Activated CD8-positive, alpha-beta memory T cell treated with anti-CD3 and anti-CD28 coated beads for 36 hours (primary cell): ENCODE measurements around the gene ACTR3C. TPM values are rescaled to one million over a fixed set of nuclear protein-coding genes. Genes with fewer than 3 reads are reported as not detected.
"Not testable (repeated sequence)": the region's sequence is repeated elsewhere in the genome, so short reads cannot be mapped to it uniquely, and the experiment has no call there.

ENCODE experiments used
- CTCF ChIA-PET: fragments of 350-600 bp; sonication (Branson Sonifier 250); formaldehyde crosslinking; loops from one replicate; lab custom pipeline; 2021; ENCODE audit warnings: antibody characterized with exemption; lab: Charles Lee
- POLR2A ChIA-PET: fragments of 350-600 bp; sonication (Branson Sonifier 250); formaldehyde crosslinking; loops from one replicate; lab custom pipeline; 2021; ENCODE audit warnings: antibody characterized with exemption; lab: Charles Lee
- total RNA-seq, 2 experiments: library from RNA; stranded (reverse); gene quantifications; one replicate each; pipeline ENCODE4 v1.2.3, GENCODE V29; 2021

Gene ACTR3C
- total RNA-seq, 2 experiments from 2014 or later: 4.7 to 7.3 TPM

DNA sequence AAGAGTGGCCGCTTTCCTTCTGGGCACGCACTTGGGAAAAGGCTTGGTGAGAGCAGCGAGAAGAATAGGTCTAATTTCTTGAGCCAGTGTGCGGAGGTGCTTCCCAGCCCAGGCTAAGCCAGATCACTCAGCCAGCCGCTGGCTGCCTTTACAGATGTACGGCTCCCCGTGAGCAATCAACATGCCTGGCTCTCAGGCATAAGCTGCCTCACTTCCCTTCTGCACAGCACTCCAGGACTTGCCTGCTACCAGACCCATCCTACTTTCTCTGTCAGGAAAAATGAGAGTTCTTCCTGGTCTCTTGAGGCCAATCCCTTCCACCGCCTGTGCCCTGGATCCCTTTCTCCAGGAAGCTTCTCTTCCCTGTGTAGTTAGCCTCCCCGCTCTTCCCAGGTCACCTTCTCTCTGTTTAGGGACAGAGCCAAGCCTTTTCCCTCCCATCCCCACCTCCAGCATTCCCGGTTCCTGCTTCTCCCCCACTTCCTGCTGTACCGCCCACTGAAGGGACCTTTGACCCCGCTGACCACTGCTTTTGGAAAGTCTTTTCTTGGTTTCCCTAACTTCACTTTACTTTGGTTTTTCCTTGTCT is 1.1 kb upstream of the ACTR3C start:
- POLR2A ChIA-PET: interaction anchor here (1.6 kb wide), 1 partner anchor 44 kb away, joined by 5 read pairs; the partner anchor contains the start of gene REPIN1
- CTCF ChIA-PET: no interaction called here

DNA sequence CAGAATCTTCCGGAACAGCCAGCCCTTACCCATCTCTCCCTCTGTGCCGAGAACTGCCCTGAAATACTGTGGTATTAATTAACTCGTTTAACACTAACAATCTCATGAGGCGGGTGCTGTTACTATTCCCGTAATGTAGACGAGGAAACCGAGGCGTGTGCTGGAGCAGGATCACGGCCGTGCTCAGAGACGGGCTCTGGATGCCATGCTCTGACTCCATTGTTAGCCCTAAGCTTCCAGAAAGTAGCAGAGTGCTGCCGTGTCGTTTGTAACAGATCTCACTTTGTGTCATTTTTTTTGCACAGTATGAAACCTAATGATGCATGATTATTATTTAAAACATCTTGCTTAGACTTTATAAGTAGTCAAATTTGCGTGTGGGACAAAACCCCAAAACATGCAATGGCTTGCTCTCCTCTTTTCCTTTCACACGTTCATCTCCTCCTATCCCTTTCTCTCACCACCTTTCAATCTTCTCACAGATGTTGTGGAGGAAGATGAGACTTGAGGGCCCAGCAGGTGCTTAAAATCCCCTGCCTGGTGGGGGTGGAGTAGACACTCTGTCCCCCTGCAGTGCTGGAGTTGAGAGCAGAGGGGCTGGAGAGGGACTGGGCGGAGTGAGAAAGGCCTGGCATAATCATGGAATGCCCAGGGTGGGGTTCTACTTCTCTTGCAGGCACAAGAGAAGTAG is 482 bp upstream of the ACTR3C start:
- ChIA-PET CTCF (no interaction called here), POLR2A (interaction anchor here (0.5 to 1.6 kb wide), 3 partner anchors 31 to 450 kb away, joined by 4 to 6 read pairs (median 5); partner anchors contain the start of gene REPIN1)

DNA sequence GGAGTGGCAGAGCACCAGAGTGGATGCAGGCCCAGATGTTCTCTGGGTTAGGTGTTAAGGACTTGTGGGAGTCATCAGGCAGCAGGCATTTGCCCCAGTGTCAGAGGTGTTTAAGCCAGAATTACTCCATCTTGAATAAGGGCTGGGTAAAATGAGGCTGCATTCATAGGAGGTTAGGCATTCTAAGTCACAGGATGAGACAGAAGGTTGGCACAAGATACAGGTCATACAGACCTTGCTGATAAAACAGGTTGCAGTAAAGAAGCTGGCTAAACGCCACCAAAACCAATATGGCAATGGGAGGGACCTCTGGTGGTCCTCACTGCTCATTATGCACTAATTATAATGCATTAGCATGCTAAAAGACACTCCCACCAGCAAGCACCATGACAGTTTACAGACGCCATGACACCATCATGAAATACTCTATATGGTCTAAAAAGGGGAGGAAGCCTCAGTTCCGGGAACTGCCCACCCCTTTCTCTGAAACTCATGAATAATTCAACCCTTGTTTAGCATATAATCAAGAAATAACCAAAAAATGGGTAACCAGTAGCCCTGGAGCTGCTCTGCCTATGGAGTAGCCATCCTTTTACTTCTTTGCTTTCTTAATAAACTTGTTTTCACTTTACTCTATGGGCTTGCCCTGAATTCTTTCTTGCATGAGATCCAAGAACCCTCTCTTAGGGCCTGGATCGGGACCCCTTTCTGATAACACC is 1.1 kb downstream of the ACTR3C start:
- CTCF ChIA-PET: interaction anchor here (0.7 to 1.2 kb wide), 3 partner anchors 42 to 434 kb away, joined by 3 read pairs; partner anchors contain the start of gene GIMAP1
- POLR2A ChIA-PET: no interaction called here

DNA sequence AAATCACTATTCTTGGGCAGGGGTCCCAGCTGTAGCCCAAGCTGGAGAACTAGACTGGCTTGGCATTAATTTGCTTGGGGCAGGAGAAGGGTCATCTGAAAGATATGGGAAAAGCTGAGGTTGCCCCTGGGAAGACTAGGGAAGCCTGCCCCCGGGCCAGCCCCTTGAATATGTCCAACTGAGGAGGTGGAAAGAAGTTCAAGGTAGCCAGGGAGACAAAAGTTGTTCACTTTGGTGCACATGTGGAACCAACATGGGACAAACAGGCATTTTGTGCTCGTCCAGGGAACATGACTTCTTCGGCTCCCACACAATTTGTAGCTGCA is 1.6 kb downstream of the ACTR3C start:
- POLR2A ChIA-PET: no interaction called here
- CTCF ChIA-PET: interaction anchor here (0.7 to 1.2 kb wide), 3 partner anchors 42 to 435 kb away, joined by 3 read pairs; partner anchors contain the start of gene GIMAP1

DNA sequence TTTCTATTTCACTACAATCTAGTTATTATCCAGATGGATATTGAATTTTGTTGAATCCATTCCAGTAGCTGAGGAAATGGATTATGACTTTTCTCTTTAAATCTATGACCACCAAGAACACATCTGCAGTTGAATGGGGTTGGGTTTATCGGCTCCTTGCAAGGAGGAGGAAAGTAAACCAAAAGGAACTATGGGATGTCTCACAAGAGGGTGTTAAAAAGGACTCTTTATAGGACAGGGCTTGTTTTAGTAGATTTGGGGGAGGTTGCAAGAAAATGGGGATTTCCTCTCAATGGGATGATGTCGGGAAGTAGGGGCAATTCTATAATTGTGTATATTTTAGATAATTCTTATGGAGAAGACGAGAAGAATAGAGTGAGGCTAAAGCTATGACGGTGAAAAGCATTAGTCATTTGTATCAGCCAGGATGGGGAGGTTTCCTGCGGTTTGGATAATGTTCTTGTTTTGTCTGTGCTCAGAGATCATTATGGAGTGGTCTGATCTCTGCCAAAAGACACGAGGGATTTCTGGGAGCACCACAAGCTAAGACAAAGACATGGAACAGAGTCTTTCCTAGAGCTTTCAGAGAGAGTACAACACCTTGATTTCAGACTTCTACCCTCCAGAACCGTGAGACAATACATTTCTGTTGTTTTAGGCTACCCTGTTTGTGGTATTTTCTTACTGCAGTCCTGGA is 5.4 kb downstream of the ACTR3C start:
- ChIA-PET POLR2A (no interaction called here), CTCF (interaction anchor here (0.6 kb wide), 2 partner anchors 63 to 149 kb away, joined by 3 to 4 read pairs; no protein-coding TSS in a partner anchor)

DNA sequence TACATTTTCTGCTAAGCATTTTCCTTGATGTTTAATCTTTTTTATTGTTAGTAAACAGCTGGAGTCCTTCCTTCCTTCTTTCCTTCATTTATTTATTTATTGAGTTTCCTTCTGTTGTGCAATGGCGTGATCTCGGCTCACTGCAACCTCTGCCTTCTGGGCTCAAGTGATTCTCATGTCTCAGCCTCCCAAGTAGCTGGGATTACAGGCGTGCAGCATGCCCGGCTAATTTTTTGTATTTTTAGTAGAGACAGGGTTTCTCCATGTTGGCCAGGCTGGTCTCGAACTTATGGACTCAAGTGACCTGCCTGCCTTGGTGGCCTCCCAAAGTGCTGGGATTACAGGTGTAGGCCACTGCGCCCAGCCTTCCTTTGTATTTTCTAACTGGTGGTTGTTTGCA is 6.4 kb downstream of the ACTR3C start:
- POLR2A ChIA-PET, CTCF ChIA-PET: not testable (repeated sequence)

DNA sequence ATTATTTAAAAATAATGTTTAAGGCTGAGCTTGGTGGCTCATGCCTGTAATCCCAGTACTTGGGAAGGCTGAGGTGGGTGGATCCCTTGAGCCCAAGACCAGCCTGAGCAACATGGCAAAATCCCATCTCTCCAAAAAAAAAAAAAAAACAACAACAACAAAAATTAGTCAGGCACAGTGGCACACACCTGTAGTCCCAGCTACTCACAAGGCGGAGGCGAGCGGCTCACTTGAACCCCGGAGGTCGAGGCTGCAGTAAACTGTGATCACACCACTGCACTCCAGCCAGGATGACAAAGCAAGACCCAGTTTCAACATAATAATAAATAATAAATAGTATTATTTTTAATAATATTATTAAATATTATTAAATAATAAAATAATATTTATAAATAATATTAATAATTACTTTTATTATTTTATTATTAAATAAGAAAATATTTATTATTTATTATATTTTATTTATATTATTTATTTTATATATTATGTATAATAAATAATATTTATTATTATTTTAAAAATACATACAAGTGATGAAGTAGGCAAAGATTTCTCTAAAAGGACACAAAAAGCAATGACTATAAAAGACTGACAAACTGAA is 8.6 kb downstream of the ACTR3C start:
- CTCF ChIA-PET: interaction anchor here (0.7 kb wide), 1 partner anchor 134 kb away, joined by 3 read pairs; no protein-coding TSS in a partner anchor
- POLR2A ChIA-PET: no interaction called here

DNA sequence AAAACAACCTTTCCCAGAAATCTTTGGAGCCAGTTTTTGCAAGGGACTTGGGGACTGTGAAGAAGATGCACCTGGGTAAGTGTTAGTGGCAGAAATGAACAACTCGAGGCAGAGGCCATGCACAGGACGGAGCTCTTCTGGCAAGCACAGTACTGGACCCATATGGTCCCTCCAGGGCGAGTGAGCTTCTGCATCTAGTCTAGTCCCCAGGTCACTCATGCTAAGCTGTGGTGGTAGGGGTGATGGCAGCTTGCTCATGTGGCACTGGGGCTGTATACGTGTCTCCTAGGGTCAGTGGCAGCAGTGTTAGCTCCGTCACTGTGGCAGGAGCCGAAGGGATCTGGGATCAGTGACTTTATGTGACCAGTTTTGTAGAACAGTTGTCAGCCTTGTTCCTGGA is 9.5 kb downstream of the ACTR3C start:
- CTCF ChIA-PET: interaction anchor here (0.7 kb wide), 1 partner anchor 135 kb away, joined by 3 read pairs; no protein-coding TSS in a partner anchor
- POLR2A ChIA-PET: no interaction called here

DNA sequence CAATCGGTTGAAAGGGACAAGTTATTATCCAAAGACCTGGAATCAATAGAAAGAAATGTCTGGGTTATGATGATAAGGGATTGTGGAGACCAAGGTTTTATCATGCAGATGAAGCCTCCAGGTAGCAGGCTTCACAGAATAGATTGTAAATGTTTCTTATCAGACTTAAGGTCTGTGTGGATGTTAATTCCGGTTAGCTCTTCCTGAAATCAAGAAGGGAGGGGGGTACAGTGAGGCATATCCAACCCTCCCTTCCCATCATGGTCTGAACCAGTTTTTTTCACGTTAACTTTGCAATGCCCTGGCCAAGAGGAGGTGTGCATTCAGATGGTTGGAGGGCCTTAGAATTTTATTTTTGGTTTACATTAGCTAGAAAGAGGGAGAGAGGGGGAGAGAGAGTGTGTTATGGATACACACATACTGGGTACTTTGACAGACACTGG is 10.0 kb downstream of the ACTR3C start:
- ChIA-PET CTCF (no interaction called here), POLR2A (no interaction called here)

DNA sequence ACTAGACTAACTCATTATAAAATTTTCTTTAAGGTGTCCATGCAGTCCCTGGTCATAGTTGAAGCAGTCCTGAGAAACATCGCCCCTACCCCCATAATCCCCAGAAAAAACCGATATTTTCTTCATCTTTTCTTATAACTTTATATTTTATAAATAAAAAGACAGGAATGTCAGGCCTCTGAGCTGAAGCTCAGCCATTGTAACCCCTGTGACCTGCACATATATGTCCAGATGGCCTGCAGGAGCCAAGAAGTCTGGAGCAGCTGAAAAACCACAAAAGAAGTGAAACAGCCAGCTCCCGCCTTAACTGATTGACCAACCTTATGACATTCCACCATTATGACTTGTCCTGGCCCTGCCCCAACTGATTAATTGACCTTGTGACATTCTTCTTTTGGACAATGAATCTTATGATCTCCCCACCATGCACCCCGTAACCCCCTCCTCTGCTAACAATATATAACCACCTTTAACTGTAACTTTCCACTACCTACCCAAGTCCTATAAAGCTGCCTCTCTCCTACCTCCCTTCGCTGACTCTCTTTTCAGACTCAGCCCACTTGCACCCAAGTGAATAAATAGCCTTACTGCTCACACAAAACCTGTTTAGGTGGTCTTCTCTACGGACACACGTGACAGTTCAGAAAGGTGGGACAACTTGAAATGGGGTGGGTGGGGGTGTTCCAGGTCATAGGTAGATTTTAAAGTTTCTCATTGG is 10.5 kb downstream of the ACTR3C start:
- CTCF ChIA-PET, POLR2A ChIA-PET: not testable (repeated sequence)

DNA sequence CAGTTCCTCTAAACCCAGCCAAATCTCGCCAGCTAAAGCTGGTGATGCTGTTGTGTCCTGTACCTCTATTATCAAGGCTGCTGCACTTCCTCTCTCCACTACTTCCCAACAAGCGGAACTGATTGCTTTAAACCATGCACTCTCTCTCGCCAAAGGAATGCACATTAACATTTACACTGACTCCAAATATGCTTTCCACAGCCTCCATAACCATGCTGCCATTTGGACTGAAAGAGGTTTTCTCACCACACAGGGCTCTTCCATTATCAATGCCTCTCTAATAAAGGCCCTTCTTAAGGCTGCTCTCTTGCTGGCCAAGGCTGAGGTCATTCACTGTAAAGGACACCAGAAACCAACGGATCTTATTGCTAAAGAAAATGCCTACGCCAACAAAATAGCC is 11.6 kb downstream of the ACTR3C start:
- ChIA-PET POLR2A (no interaction called here), CTCF (no interaction called here)

DNA sequence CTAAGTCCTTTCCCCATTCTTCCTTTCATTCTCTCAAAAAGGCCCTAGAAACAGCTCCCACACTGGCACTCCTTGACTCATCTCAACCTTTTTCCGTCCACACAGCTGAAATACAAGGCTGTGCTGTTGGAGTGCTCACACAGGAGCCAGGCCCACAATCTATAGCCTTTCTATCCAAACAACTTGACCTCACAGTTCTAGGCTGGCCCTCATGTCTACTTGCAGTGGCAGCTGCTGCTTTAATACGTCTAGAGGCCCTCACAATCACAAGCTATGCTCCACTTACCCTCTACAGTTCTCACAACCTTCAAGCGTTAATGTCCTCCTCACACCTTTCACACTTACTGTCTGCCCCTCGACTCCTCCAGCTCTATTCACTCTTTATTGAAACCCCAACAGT is 12.2 kb downstream of the ACTR3C start:
- POLR2A ChIA-PET: no interaction called here

DNA sequence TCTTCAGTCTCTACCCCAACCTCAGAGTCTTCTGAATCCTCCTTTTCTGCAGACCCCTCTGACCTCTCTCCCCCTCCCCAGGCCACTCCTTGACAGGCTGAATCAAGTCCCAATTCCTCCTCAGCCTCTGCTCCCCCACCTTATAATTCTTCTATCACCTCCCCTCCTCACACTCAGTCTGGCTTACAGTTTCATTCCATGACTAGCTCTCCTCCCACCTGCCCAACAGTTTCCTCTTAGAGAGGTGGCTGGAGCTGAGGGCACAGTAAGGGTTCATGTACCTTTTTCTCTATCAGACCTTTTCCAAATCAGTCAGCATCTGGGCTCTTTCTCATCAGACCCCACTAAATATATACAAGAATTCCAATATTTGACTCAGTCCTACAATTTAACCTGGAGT is 14.8 kb downstream of the ACTR3C start:
- CTCF ChIA-PET: no interaction called here
- POLR2A ChIA-PET: no interaction called here

More for the DNA sequence above, 12.2 kb downstream of the ACTR3C start:
- CTCF ChIA-PET: no interaction called here

DNA sequence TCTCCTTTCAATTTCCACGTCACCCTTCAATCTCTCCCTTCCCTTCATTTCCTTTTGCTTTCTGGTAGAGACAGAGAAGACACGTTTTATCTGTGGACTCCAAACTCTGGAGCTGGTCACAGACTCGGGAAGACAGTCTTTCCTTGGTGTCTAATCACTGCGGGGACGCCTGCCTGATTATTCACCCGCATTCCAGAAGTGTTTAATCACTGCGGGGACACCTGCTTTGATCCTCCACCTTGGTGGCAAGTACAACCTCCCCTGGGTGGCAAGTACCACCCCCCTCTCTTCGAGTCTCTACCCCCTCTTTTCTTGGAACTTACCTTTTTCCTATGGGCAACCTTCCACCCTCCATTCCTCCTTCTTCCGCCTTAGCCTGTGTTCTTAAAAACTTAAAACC is 15.4 kb downstream of the ACTR3C start:
- ChIA-PET CTCF (no interaction called here), POLR2A (no interaction called here)

DNA sequence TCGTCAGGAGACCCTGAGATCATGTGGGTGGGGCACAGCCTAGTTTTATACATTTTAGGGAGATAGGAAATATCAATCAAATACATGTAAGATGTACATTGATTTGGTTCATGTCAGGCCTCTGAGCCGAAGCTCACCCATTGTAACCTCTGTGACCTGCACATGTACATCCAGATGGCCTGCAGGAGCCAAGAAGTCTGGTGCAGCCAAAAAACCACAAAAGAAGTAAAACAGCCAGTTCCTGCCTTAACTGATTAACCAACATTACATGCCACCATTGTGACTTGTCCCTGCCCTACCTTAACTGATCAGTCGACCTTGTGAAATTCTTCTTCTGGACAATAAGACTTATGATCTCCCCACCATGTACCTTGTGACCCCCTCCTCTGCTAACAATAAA is 16.2 kb downstream of the ACTR3C start:
- POLR2A ChIA-PET: no interaction called here
- CTCF ChIA-PET: no interaction called here

DNA sequence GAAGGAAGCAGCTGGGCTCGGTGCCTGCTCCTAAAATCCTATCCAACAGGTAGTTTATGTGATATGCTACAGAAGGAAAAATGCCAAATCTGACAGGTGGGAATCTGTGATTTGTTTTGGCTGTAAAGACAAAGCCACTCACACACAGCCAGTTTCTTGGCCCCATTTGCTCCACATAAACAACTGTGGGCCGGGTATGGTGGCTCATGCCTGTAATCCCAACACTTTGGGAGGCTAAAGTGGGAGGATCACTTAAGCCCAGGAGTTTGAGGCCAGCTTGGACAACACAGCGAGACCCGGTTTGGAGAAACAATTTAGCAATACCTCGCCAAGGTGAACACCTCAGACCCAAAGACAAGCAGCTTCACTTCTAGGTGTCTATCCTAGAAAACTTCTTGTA is 17.0 kb downstream of the ACTR3C start:
- POLR2A ChIA-PET, CTCF ChIA-PET: not testable (repeated sequence)

DNA sequence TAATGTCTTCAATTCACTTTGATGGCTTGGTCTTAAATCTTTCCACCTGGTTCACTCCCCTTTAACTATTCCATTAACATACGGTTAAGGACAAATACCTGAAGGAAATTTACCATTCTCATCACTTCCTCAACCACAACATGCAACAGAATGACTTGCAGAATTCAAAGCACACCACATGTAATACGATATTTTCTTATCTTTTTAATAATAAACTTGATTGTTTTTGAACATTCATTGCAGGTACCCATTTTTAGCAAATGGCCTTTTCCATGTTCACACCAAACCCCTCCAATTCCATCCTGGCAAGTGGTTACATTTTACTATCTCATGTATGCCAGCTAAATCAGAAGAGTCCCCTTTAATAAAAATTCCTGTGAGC is 17.5 kb downstream of the ACTR3C start:
- POLR2A ChIA-PET, CTCF ChIA-PET: not testable (repeated sequence)

DNA sequence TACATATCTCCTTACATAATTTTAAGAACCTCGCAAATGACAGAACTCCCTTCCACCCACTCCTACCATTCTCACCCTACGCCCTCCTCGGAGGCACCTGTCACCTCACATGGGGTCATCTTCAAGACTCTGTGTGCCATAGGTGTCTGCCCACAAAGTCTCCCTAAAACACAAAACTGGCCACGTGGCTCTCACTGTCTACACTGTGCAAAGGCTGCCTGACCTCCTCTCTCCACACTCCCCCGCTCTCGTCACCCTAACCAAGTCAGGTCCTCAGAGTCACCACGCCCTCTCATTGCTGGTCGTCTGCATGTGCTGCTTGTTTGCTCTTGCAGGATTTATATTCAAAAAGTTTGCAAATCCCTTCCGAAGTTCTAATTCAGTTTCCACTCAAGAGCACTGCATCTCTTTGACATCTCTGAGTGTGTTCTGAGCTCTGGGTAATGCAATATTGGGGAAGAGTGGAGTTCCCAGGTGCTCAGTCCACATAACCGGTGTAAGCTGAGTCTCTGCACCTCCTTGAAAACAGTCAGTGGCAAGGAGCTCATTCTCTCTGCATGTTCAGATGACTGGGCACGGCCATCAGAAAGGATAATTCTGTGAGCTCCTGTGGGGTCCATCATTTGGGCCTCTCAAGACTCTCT is 18.0 kb downstream of the ACTR3C start:
- POLR2A ChIA-PET, CTCF ChIA-PET: not testable (repeated sequence)
